ENCODE results near the gene TTC7B.

- TF ChIP-seq CTCF (IDR thresholded peaks at IDR 0.05) (no peak), POLR2A (IDR thresholded peaks at IDR 0.05) (no peak)
Observed at GRCh38 chr14:90632451-90632850, 183.8 kb downstream of the TTC7B start.

Measured in Peyer's patch (tissue), 4 donors.